HUDEP-2 (cell line): ENCODE measurements around the gene GABRR1.

Source experiments
- DNase-seq, 76 experiments: peaks; one replicate each; lab custom pipeline; 2025; ENCODE audit not compliant: unreplicated experiment in 76 of 76; lab: John Stamatoyannopoulos, UW

The GABRR1 gene

DNA sequence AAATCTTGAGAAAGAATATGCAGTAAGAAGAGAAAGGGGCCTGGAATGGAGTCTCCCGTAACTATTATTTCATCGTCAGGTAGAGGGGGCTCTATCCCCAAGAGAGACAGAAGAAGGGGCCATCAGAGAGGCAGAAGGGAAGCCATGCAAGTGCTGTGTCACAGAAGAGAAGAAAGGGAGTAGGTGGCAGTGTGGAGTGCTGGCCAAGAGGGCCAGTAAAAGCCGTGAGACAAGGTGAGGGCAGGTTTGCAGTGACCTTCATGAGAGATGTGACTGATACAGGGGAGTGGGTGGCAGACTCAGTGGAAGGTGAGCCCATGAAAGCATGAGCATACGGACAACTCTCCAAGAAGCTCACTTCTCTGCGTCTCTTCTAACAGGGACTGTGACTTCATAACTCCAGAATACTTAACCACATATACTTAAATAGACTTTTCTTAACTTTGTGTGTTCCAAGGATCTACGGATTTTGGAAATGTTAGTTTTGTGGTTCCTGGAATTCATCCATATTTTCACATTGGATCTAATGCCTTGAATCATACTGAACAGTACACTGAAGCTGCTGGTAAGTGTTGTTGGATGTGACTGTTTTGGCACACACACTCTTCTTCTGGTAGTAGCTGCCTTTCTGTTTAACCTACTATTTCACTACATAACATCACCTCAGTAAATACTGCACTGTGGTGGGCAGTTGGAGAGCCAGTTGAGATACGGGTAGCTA, 55.7 kb downstream of the GABRR1 start:
- DNase-seq, result no peak

DNA sequence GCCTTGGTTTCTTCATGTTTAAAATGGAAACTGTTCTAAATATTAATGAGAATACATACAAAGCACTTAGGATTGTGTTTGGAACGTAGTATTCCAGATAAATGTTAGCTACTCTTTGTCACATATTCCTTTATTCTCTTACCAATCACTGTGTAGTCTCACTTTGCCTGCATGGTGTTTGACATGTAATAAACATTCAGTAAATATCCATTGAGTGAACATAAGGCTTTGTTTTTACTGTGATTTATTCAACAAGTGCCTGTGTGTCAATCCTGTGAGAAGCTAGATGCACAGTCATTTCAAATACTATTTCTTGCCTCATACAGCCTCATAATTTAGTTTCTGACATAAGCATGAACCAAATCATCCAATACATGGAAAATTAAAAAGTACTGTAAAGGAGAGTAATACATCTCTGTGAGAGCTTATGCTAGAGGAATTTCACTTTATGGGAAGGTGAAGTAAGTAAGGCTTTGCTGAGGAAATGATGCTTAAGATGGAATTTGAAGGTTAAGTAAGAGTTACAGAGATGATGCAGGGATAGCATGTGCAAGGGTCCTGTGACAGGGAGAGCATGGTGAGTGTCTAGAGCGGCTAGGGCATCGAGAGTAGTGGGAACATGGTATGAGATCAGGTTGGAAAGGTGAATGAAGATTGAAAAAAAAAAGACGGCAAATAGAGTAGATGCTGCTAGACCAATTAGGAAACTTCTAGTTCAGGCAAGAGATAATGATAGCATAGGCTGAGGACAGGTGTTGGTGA, 56.6 kb downstream of the GABRR1 start:
- no peak for DNase-seq

DNA sequence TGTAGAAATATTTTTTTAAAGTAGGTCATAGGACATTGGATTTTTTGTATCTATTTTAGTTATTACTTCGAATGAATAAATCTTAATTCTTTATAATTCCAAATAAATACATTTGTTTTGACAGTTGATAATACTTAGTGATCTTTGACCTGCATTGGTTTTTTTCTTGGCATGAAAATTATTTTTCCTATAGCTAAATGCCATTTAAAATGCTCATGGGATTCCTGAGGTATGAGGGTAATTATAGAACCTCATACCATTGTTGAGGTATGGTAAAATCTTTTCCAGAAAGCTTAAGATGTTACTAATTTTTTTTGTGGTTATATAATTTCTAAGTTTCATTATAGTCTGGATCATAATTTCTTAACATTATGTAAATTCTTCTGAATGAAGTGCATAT, 63.0 kb downstream of the GABRR1 start:
- no peak for DNase-seq

DNA sequence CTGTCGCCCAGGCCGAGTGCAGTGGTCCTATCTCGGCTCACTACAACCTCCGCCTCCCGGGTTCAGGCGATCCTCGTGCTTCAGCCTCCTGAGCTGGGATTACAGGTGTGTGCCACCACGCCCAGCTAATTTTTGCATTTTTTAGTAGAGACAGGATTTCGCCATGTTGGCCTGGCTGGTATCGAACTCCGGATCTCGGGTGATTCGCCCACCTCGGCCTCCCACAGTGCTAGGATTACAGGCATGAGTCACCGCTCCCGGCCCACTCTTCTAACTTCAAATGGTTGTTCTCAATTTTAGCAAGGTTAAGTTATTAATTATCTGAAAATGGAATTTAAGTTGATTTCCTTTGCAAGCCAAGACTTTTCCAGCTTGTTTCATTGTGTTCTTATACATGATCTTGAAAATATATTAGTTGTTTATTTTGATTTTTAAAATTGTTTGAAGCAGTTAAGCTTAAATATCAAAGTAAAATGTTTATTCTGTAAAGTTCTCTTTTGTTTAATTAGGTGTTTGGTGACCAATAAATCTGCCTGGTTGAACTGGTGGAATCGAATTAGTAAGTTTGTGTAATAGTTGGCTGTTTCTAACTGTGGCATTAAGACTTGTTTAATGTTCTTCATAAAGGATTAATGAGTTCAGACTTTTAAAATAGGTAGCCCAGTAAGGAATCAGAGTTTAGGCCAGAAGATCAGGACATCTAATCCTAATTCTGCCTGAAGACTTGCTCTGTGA, 69.0 kb downstream of the GABRR1 start:
- DNase-seq, result peak in 2 of 76 experiments; percentile 16 to 23

DNA sequence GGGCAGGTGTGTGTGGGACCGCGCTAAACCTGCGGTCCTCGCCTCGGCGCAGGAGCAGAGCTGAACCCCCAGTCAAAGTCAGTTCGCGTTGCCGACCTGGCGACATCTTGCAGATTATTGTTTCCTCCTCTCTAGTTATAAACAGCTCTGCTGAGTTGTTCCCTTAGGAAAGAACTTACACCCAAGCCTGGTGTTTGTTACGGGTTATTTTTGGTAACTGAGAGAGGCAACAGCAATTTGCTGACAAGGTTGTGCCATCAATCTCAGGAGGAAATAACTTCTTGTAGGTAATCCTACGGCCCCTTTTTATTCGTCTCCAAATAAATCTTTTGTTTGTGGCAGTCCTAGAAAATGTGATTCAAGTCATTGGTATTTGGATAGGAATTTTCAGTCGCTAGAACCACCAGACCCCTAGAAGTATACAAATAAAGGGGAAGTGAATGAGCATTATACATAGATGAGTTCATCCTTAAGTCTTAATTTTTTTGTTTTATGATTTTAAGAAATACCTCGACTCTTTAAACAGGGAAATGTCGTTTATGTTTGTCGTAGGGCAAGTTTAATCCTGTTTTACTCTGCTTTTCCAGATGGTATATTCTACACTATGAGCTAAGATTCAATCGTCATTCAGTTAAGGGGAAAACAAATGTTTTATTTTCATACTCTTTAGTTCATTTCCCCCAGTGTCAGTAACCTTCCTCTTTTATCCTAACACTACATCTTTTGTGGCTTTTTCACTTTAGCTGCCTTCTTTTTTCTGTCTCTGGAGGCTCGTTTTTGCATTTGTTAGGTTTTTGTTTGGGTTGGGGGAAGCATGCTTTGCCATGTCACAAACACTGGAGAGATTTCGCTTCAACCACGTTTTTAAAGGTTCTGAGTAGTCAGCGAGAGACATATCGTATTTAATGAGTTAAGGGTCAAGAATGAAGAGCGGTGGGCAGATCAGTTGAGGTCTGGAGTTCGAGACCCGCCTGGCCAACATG, 70.1 kb downstream of the GABRR1 start:
- DNase-seq, result peak in 4 of 76 experiments; percentile 8 to 25 (median 17)

DNA sequence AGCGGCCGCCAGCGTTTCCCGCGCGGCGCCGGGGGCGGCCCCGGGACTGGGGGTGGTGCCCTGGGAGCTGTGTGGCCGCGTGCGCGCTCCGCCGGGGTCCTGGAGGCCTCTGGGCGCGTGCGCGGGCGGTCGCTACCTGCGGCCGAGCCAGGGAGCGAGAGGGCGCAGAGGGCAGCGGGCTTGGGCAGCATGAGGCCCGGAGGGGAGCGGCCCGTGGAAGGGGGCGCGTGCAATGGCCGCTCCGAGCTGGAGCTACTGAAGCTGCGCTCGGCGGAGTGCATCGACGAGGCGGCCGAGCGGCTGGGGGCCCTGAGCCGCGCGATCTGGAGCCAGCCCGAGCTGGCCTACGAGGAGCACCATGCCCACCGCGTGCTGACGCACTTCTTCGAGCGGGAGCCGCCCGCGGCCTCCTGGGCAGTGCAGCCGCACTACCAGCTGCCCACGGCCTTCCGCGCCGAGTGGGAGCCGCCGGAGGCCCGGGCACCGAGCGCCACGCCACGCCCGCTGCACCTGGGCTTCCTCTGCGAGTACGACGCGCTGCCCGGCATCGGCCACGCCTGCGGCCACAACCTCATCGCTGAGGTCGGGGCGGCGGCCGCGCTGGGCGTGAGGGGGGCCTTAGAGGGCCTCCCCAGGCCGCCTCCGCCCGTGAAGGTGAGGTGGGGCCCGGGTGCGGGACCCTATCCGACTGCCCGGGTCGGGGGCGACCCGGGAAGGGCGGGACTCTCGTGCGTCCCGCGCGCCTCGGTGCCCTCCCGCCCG, 71.0 kb downstream of the GABRR1 start, which contains the start of gene PM20D2:
Gene PM20D2 (plus strand): TSS at position 100 of the 762 bp plus-strand sequence. CDS start 90 bp downstream, at position 190.
- peak in 53 of 76 experiments; percentile 14 to 79 (median 42) for DNase-seq

DNA sequence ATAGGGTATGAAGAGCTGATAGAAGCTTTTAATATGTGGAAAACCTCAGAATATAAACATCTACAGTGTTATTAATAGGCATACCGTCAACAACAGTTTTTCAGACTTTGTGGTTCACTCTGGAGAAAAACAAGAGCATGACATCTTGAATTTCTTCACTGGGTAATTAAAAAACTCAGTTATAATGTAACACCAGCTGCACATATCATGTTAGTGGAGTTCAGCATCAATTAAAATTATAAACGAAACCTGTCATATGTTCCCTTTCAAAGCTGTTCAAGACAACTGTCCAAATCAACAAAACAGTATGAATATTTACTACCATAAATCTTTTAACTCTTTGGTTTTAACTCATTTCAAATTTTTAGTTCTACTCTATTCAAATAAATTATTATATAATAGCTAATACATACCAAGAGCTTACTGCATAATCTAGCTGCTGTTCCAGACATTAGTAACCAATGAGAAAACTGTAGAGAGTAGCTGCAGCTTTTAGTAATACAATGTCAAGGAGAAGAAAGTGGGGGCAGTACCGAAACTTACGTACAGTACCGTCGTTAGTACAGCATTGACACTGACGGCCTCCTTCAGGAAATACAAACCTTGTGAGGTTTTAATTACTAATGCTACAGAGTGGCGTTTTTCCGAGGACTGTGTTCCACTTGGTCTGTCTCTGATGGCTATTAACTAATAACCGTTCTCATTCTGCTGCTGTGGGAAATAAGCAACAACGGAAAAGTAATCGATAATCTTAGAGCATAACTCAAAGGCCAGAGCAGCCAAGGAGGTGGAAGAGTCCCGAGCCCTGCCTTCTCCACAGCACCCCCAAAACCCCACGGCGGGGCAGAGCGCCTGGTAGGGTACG, 71.8 kb downstream of the GABRR1 start:
- peak in 3 of 76 experiments; percentile 25 to 43 (median 39) for DNase-seq

DNA sequence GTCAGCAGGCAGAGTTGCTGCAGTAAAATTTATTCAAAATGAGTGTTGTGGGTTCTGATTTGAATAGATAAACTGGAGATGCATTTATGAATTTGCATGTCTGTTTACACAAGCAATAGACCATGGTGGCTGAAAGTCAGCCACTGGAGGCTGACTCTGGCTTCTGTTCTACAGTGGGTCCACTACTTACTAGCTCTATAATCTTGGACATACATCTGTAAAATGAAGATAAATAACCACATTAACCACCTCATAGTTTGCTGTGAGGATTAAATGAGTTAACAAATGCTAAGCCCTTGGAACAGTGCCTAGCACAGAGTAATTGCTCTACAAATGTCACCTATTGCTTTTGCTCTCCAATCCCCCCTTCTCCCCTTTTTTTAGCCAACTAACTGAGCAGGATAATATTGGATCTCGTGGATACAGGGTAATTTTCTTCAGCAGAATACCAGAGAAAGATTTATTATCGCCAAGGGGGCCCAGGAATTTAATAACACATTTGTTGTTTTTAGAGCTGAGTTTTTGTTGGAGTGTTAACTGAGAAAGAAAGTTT, 72.7 kb downstream of the GABRR1 start:
- DNase-seq, result peak in 32 of 76 experiments; percentile 7 to 78 (median 33)

DNA sequence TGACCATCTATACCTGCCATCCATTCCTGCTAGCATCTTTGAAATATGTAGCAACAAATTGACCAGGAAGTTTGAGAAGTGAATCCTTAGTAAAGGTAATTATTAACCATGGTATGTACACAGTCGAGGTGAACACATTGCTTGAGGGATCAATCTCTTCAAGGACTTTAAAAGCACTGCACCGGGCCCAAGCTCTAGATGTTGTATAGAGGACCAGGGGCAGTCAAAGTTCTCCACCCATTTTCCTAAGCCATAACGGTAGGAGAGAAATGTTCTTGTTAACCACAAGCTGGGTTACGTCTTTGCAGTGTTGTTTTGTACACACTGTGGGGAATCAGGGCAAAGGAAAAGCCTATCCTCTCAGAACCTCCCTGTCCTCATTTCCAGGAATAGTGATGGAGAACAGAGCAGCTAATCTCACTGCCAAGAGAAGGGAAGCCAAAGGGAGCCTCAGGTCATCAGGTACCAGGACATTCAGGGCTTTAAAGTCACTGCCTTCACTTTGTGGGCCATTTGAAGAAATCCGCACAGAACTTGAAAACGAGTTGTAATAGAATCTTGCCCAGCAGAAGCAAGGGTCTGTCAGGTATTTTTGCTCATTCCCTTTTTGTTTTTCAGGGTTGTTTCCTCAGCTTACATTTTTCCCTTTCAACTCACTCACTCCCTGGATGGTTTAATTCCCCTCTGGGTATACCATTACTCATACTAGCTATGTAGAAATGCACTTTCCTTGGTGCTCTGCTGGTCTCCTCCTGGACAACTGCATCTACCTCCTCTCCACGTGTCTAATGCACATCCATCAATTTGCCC, 76.6 kb downstream of the GABRR1 start:
- DNase-seq, result no peak

DNA sequence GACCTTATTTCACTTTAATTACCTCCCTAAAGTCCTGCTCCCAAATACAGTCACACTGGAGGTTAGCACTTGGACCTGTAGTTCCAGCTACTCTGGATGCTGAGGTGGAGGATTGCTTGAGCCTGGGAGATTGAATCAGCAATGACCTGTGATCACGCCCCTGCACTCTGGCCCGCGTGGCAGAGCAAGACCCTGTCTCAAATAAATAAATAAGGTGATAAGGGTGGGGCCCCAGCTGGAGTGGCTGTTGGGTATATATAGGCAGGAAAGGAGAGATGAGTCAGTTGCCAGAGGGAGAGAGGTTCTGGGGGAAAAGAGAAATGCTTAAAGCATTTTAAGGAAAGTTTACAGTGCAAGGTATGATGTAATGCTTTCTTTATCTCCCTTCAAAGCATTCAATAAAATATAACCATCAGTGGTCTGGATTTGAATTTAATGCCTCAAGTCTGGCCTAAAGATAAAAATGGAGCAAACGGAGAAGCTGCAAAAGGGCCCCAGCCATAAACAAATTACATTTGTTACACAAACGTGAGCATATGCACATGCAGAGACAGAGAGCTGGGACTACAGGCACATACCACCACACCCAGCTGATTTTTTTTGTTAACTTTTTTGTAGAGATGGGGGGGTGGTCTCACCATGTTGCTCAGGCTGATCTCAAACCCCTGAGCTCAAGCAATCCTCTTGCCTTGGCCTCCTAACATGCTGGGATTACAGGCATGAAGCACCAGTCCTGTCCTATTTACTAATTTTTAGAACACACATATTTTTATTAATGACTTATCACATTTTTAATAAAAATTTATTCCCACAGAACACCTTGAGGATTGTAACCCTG, 77.4 kb downstream of the GABRR1 start:
- DNase-seq, result no peak

DNA sequence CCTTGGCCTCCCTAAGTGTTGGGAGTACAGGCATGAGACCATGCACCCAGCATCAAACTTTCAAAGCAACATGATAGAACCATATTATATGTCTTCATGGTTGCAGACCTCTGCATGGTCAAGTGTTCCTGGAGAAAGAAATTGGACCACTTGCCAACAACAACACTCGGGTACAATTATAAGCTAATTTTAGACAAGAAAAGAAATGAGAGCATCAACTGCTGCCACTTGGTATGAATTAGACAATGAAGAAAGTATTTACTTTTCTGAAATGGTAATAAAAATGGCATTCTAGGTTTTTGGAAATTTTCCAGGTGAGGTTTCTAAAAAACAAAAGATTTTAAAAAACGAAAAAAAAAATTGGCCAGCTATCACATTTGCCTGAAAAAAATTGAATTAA, 79.0 kb downstream of the GABRR1 start:
- DNase-seq, result no peak

DNA sequence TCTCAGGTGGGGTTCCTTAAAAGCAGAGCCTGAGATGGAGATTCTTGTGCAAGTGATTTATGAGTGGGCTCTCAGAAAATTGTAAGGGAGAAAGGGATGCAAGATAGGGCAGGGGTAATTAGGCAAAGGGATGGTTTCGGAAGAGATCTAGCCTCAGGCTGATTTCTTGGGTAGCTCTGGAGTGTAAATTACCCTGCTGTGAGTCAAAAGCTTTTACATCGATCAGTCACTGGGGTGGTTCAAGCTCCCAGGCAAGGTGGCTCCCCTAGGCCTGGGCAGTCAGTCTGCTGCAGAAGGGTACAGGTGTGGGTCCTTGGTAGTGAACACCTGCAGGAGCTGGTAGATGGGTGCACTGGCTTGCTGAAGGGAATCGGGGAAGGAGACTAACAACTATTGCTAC, 82.4 kb downstream of the GABRR1 start:
- no peak for DNase-seq

DNA sequence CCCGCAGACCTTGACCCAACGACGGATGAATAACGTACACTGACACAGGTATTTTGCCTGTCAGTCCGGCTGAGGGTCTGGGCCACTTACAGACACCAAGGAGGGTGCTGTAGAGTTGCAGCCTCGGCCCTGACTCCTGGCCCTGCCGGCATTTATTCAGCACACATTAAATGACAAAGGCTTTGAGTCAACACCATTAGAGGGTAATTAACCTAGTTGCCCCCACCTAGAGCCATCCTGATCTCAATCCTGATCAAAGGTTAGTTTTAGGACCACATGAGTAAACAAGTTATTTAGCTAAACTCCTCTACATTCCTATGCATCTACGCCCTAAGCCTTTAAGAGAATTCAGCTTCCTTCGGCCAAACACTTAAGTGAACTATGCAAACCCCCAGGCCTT, 83.2 kb downstream of the GABRR1 start:
- DNase-seq, result no peak

DNA sequence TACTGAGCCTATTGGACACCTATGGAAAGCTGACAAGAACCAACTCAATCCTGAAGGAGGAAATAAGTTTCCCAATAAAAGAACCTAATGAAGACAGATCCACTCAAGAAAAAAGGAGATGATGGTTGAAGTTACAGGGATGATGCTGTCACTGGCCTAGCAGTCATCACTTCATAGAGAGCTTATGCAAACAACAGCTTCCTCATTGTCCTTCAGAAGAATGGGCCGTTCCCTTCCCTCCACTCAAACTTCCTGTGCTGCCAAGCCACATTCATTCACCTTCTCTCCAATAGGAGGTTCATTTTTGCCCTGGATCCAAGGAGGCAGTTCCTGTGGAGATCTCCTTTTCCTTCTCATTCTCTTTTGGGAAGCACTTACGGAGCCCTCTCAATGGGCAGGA, 85.1 kb downstream of the GABRR1 start:
- DNase-seq, result no peak

DNA sequence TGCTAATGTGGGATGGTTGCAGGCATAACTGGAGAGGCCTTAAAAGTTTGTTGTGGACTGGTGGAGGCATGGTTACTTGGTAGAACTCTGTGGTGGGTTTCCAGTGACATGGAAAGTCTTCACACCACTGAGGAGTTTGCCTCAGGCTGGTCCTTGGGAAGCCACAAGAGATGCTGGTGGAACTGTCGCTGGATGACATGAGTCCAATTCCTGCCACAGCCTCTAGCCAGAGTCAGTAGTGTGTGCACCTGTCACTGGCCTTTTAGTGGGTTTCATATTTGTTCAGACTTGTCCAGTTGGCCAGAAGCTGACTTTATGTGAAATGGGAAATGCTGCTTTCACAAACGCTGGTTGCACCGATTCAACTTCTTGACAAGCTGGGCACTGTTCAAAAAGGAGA, 85.6 kb downstream of the GABRR1 start:
- DNase-seq, result no peak

DNA sequence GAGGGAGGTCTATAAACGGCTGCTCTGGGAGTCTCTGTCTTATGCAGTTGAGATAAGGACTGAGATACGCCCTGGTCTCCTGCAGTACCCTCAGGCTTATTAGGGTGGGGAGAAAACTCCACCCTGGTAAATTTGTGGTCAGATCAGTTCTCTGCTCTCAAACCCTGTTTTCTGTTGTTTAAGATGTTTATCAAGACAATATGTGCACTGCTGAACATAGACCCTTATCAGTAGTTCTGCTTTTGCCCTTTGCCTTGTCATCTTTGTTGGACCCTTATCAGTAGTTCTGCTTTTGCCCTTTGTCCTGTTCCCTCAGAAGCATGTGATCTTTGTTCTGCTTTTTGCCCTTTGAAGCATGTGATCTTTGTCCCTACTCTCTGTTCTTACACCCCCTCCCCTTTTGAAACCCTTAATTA, 88.9 kb downstream of the GABRR1 start:
- peak in 37 of 76 experiments; percentile 9 to 92 (median 48) for DNase-seq
